Measurements from ENCODE around the gene MRPL9. TPM values are rescaled to one million over a fixed set of nuclear protein-coding genes. Genes with fewer than 3 reads are reported as not detected.

Gene MRPL9
- total and polyA plus RNA-seq, 10 of the 15 experiments (the other 5 are each of a cell fraction or from before 2014, with no cell fraction given): 35.7 to 161 (median 110) TPM

DNA sequence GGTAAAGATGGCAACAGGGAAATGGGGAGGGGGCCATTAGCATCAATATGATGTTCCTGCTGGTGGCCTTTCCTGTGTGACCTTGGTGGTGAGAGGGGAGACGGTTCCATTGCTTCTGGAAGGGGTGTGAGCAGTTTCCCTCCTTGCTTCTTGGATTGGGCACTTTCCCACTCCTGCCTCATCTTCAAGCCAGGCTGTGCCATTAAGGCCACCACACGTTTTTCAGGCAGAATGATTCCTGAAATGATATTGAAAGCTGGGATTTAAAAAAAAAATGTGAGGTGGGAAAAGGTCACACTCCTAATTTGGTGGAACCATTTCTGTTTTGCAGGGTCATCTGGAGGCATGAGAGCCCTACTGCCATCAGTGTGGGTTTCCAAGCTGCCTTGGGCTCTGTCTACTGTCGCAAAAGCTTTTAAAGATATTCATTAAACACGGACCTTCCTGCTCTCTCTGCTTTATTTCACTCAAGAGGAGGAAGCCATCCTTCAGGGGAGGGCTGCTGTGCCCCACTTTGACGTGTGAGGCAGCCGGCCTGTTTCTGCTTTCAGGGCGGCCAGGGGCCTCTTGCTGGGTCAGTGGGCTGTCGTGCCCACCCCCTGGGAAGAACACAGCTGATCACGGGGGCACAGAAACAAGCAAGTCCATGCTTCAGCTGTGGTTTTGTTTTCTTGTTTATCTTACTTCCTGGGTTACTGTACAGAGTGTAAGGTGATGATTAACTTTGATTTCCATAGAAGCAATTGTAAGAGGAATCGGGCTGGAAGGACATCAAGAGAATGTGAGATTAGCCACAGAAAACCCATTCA, 33.9 kb downstream of the MRPL9 start:
- POLR2A ChIA-PET: no interaction called here
- H3K4me2 ChIP-seq (ENCODE audit: control insufficient read depth, insufficient read depth): no peak overlapping the region
- WGBS (ENCODE audit: insufficient coverage, insufficient replicate concordance, low lambda C conversion rate, missing lambda C conversion rate): 8% methylated on average over 10 of the region's 10 CpGs
- no peak overlapping the region for H3K4me3 ChIP-seq
- no peak for ATAC-seq
- FAIRE-seq: no peak
- H3K9ac ChIP-seq (ENCODE audit: control insufficient read depth, insufficient read depth, low read length): no peak overlapping the region
- H3K27ac ChIP-seq (ENCODE audit: control insufficient read depth, insufficient read depth): no peak overlapping the region
- H3K9me3 ChIP-seq (replicated peaks; ENCODE audit: control insufficient read depth, insufficient read depth, low read length): no peaks in the 10 kb centered on the region
- TF ChIP-seq EZH2 (IDR thresholded peaks at IDR 0.05; ENCODE audit: borderline replicate concordance, control insufficient read depth, low read depth, low read length) (no peak), SMARCA5 (IDR thresholded peaks at IDR 0.05) (no peak), CEBPB (IDR thresholded peaks at IDR 0.05; ENCODE audit: borderline replicate concordance in 1 of 2, low read depth in 2 of 2, low read length in 2 of 2) (no peak), SREBF1 (IDR thresholded peaks at IDR 0.05; ENCODE audit: low read length) (no peak), ZNF384 (IDR thresholded peaks at IDR 0.05; ENCODE audit: borderline replicate concordance, low read depth, low read length) (no peak), CREB1 (IDR thresholded peaks at IDR 0.05; ENCODE audit: low read depth) (no peak), RELA (IDR thresholded peaks at IDR 0.05; ENCODE audit: borderline replicate concordance, partially characterized antibody) (no peak), BMI1 (IDR thresholded peaks at IDR 0.05; ENCODE audit: borderline replicate concordance) (no peak), MYC (IDR thresholded peaks at IDR 0.05; ENCODE audit: insufficient read depth, insufficient read length, insufficient replicate concordance, low read length, severe bottlenecking) (no peak), CHD2 (IDR thresholded peaks at IDR 0.05; ENCODE audit: borderline replicate concordance, low read depth, low read length) (no peak), SUPT20H (IDR thresholded peaks at IDR 0.05; ENCODE audit: borderline replicate concordance, control insufficient read depth, low read depth, low read length) (no peak), ZBED1 (IDR thresholded peaks at IDR 0.05; ENCODE audit: borderline replicate concordance) (no peak)
- TF ChIP-seq, protein P1, sequence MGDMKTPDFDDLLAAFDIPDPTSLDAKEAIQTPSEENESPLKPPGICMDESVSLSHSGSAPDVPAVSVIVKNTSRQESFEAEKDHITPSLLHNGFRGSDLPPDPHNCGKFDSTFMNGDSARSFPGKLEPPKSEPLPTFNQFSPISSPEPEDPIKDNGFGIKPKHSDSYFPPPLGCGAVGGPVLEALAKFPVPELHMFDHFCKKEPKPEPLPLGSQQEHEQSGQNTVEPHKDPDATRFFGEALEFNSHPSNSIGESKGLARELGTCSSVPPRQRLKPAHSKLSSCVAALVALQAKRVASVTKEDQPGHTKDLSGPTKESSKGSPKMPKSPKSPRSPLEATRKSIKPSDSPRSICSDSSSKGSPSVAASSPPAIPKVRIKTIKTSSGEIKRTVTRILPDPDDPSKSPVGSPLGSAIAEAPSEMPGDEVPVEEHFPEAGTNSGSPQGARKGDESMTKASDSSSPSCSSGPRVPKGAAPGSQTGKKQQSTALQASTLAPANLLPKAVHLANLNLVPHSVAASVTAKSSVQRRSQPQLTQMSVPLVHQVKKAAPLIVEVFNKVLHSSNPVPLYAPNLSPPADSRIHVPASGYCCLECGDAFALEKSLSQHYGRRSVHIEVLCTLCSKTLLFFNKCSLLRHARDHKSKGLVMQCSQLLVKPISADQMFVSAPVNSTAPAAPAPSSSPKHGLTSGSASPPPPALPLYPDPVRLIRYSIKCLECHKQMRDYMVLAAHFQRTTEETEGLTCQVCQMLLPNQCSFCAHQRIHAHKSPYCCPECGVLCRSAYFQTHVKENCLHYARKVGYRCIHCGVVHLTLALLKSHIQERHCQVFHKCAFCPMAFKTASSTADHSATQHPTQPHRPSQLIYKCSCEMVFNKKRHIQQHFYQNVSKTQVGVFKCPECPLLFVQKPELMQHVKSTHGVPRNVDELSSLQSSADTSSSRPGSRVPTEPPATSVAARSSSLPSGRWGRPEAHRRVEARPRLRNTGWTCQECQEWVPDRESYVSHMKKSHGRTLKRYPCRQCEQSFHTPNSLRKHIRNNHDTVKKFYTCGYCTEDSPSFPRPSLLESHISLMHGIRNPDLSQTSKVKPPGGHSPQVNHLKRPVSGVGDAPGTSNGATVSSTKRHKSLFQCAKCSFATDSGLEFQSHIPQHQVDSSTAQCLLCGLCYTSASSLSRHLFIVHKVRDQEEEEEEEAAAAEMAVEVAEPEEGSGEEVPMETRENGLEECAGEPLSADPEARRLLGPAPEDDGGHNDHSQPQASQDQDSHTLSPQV (IDR thresholded peaks at IDR 0.05): no peak
- RAD21 ChIA-PET (ENCODE audit: unreplicated experiment): no interaction called here
- no peaks in the 10 kb centered on the region for H3K4me1 ChIP-seq (ENCODE audit: control insufficient read depth, insufficient read depth, low read length)
- CTCF ChIA-PET: interaction anchor here (0.9 to 1.9 kb wide), 2 partner anchors 31 to 135 kb away, joined by 3 to 5 read pairs; no protein-coding TSS in a partner anchor
- no peaks in the 10 kb centered on the region; a peak in 1 of 4 replicates for H3K27me3 ChIP-seq (replicated peaks in 1 of 2; ENCODE audit: control insufficient read depth in 2 of 2, insufficient read depth in 2 of 2, low read length in 1 of 2)
- no peaks in the 10 kb centered on the region for H3K36me3 ChIP-seq (ENCODE audit: control insufficient read depth in 2 of 2, insufficient read depth in 2 of 2, low read length in 1 of 2)
- H4K20me1 ChIP-seq (ENCODE audit: control insufficient read depth, insufficient read depth): no peaks in the 10 kb centered on the region
- DNase-seq (ENCODE audit: low read depth, low spot score): no peak
- SMC1A ChIA-PET (ENCODE audit: uncharacterized antibody, unreplicated experiment): interaction anchor here (1.4 to 2.1 kb wide), 3 partner anchors 13 to 135 kb away, joined by 3 to 7 read pairs (median 7); no protein-coding TSS in a partner anchor
- no peak overlapping the region for H2AFZ ChIP-seq (ENCODE audit: control insufficient read depth, low read depth, low read length)
- no peaks in the 10 kb centered on the region for H3K79me2 ChIP-seq (ENCODE audit: control insufficient read depth, insufficient read depth, low read length)
- BruUV-seq (replicated peaks): no TSS peak
- intact Hi-C loops (cut with micrococcal nuclease; ENCODE audit: unreplicated experiment): no loop called here
- in situ Hi-C loops (cut with MboI): no loop called here

All from GM12878 (cell line).